ENCODE data around the gene CCDC30. TPM values are rescaled to one million over a fixed set of nuclear protein-coding genes. Genes with fewer than 3 reads are reported as not detected.
A peak's percentile ranks its signal among the peaks of the same experiment; 100 is the strongest.

CCDC30 gene
- total and polyA plus RNA-seq, 2 experiments from 2014 or later: 2.6 to 12.9 TPM

GRCh38 chr1:42675467-42675866 is 212.4 kb downstream of the CCDC30 start:
- Histone ChIP-seq H3K4me2 (no peak overlapping the region), H3K9me2 (replicated peaks; ENCODE audit: insufficient read depth) (no peaks in the 10 kb centered on the region), H3K4me3 (no peak overlapping the region), H3K36me3 (replicated peaks; ENCODE audit: insufficient read depth, low read depth) (no peaks in the 10 kb centered on the region), H4K20me1 (ENCODE audit: insufficient read depth, poor library complexity, severe bottlenecking) (no peaks in the 10 kb centered on the region), H3K27me3 (no peaks in the 10 kb centered on the region), H3K27ac (no peak overlapping the region), H3K79me2 (peaks cover 5% of the 10 kb centered on the region), H2AFZ (no peak overlapping the region), H3K9me3 (ENCODE audit: low read depth) (no peaks in the 10 kb centered on the region), H3K4me1 (ENCODE audit: insufficient read depth) (peaks cover 3% of the 10 kb centered on the region)
- TF ChIP-seq EZH2 (IDR thresholded peaks at IDR 0.05; ENCODE audit: borderline replicate concordance): no peak
- no peak for TF ChIP-seq EZH2phosphoT487 (IDR thresholded peaks at IDR 0.05; ENCODE audit: low read depth, severe bottlenecking, unreplicated experiment)
- TF ChIP-seq, protein P1, sequence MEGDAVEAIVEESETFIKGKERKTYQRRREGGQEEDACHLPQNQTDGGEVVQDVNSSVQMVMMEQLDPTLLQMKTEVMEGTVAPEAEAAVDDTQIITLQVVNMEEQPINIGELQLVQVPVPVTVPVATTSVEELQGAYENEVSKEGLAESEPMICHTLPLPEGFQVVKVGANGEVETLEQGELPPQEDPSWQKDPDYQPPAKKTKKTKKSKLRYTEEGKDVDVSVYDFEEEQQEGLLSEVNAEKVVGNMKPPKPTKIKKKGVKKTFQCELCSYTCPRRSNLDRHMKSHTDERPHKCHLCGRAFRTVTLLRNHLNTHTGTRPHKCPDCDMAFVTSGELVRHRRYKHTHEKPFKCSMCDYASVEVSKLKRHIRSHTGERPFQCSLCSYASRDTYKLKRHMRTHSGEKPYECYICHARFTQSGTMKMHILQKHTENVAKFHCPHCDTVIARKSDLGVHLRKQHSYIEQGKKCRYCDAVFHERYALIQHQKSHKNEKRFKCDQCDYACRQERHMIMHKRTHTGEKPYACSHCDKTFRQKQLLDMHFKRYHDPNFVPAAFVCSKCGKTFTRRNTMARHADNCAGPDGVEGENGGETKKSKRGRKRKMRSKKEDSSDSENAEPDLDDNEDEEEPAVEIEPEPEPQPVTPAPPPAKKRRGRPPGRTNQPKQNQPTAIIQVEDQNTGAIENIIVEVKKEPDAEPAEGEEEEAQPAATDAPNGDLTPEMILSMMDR (IDR thresholded peaks at IDR 0.05; ENCODE audit: poor library complexity): no peak
- WGBS (ENCODE audit: low lambda C conversion rate, missing lambda C conversion rate): 96% methylated on average over 3 of the region's 3 CpGs
- DNase-seq (ENCODE audit: low spot score): no peak

GRCh38 chr1:42676534-42677087 is 213.5 kb downstream of the CCDC30 start:
- no peak overlapping the region for H3K4me3 ChIP-seq
- H3K9me3 ChIP-seq (ENCODE audit: low read depth): no peaks in the 10 kb centered on the region
- WGBS (ENCODE audit: low lambda C conversion rate, missing lambda C conversion rate): 91% methylated on average over 3 of the region's 3 CpGs
- H3K4me2 ChIP-seq: no peak overlapping the region
- H4K20me1 ChIP-seq (ENCODE audit: insufficient read depth, poor library complexity, severe bottlenecking): no peaks in the 10 kb centered on the region
- no peak overlapping the region for H2AFZ ChIP-seq
- no peak overlapping the region for H3K27ac ChIP-seq
- no peaks in the 10 kb centered on the region for H3K36me3 ChIP-seq (replicated peaks; ENCODE audit: insufficient read depth, low read depth)
- no peaks in the 10 kb centered on the region for H3K9me2 ChIP-seq (replicated peaks; ENCODE audit: insufficient read depth)
- peaks cover 10% of the 10 kb centered on the region for H3K4me1 ChIP-seq (ENCODE audit: insufficient read depth)
- H3K79me2 ChIP-seq: peaks cover 11% of the 10 kb centered on the region
- no peaks in the 10 kb centered on the region for H3K27me3 ChIP-seq
- TF ChIP-seq, protein P1 (IDR thresholded peaks at IDR 0.05; ENCODE audit: poor library complexity): no peak
- TF ChIP-seq EZH2phosphoT487 (IDR thresholded peaks at IDR 0.05; ENCODE audit: low read depth, severe bottlenecking, unreplicated experiment) (no peak), EZH2 (IDR thresholded peaks at IDR 0.05; ENCODE audit: borderline replicate concordance) (no peak)
- DNase-seq (ENCODE audit: low spot score): no peak

DNA sequence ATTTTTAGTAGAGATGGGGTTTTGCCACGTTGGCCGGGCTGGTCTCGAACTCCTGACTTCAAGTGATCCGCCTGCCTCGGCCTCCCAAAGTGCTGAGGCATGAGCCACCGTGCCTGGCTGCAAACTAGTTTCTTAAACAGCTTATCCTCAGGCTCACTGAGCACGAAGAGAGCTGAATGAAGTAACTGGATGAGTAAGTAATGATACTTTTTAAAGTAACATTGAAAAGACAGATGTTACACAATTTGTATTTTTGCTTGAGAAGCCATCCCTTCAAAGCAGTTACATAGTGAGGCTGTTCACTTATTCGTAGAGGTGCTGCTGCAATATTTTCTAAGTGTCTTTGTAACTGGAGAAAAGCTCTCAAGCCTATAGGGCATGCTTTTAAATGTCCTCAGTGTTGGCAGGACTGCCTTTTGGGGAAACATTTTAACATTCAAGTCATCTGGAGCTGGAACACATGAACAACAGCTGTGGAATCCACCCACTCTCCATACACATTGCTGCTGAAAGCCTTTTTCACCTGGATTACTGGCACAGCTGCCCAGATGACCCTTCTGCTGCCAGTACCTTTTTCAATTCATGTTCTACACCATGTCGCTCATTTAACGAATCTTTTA is 216.4 kb downstream of the CCDC30 start:
- TF ChIP-seq EZH2phosphoT487 (IDR thresholded peaks at IDR 0.05; ENCODE audit: low read depth, severe bottlenecking, unreplicated experiment): no peak
- TF ChIP-seq EZH2 (IDR thresholded peaks at IDR 0.05; ENCODE audit: borderline replicate concordance): no peak
- TF ChIP-seq, protein P1 (IDR thresholded peaks at IDR 0.05; ENCODE audit: poor library complexity): no peak
- WGBS (ENCODE audit: low lambda C conversion rate, missing lambda C conversion rate): 95% methylated on average over 10 of the region's 10 CpGs
- Histone ChIP-seq H3K27me3 (no peaks in the 10 kb centered on the region), H2AFZ (no peak overlapping the region), H3K27ac (no peak overlapping the region), H4K20me1 (ENCODE audit: insufficient read depth, poor library complexity, severe bottlenecking) (peaks cover 15% of the 10 kb centered on the region), H3K36me3 (replicated peaks; ENCODE audit: insufficient read depth, low read depth) (no peaks in the 10 kb centered on the region), H3K4me1 (ENCODE audit: insufficient read depth) (peaks cover 20% of the 10 kb centered on the region), H3K9me2 (replicated peaks; ENCODE audit: insufficient read depth) (no peaks in the 10 kb centered on the region), H3K9me3 (ENCODE audit: low read depth) (no peaks in the 10 kb centered on the region), H3K79me2 (peaks cover 26% of the 10 kb centered on the region), H3K4me2 (peak overlapping the region; percentile 32), H3K4me3 (no peak overlapping the region)
- no peak for DNase-seq (ENCODE audit: low spot score)

Data from hepatocyte (in vitro differentiated cells).